ENCODE measurements around the gene TMBIM6.

The TMBIM6 gene

GRCh38 chr12:49748306-49748705, 6.9 kb downstream of the TMBIM6 start:
- Histone ChIP-seq H3K79me1 (ENCODE audit: low read length) (no peaks in the 10 kb centered on the region), H2BK12ac (ENCODE audit: low read length) (no peak overlapping the region), H3K4me1 (ENCODE audit: control insufficient read depth in 1 of 2, insufficient read depth in 2 of 2, low read length in 2 of 2) (peaks cover 2 to 5% of the 10 kb centered on the region in 2 experiments), H3K79me2 (ENCODE audit: control insufficient read depth, insufficient read depth, low read length, poor library complexity) (peaks cover 21% of the 10 kb centered on the region), H3K9ac (ENCODE audit: low read length) (no peak overlapping the region), H3K23ac (ENCODE audit: low read length) (no peak overlapping the region), H2AK5ac (ENCODE audit: low read length) (no peak overlapping the region), H3K4me3 (ENCODE audit: low read depth, low read length) (no peak overlapping the region), H4K12ac (ENCODE audit: low read depth, low read length) (no peak overlapping the region), H3K36me3 (ENCODE audit: control insufficient read depth in 1 of 2, insufficient read depth in 2 of 2, low read length in 2 of 2) (peaks cover 6 to 9% of the 10 kb centered on the region in 2 experiments), H4K91ac (ENCODE audit: low read depth, low read length) (no peak overlapping the region), H2BK5ac (ENCODE audit: low read depth, low read length, poor library complexity) (no peak overlapping the region), H2BK120ac (ENCODE audit: insufficient read depth, low read length, poor library complexity) (no peak overlapping the region), H3K27ac (ENCODE audit: low read depth, low read length) (no peak overlapping the region), H3K14ac (ENCODE audit: low read length) (no peak overlapping the region), H4K8ac (ENCODE audit: low read depth, low read length) (no peak overlapping the region), H3K4ac (ENCODE audit: low read depth, low read length) (peak overlapping the region; percentile 22), H3K18ac (ENCODE audit: low read length) (no peak overlapping the region), H3K4me2 (ENCODE audit: low read length) (no peak overlapping the region), H2AFZ (ENCODE audit: insufficient read depth, low read length, poor library complexity) (no peak overlapping the region), H3K27me3 (ENCODE audit: insufficient read depth, low read length) (no peaks in the 10 kb centered on the region), H3K9me3 (ENCODE audit: insufficient read depth, low read depth, low read length) (no peaks in the 10 kb centered on the region)
- no CpG with 5 or more reads among the region's 1 CpG for WGBS (ENCODE audit: extremely low coverage, insufficient coverage, insufficient read length)
- peak in 1 of 2 donors; percentile 54 for DNase-seq

DNA sequence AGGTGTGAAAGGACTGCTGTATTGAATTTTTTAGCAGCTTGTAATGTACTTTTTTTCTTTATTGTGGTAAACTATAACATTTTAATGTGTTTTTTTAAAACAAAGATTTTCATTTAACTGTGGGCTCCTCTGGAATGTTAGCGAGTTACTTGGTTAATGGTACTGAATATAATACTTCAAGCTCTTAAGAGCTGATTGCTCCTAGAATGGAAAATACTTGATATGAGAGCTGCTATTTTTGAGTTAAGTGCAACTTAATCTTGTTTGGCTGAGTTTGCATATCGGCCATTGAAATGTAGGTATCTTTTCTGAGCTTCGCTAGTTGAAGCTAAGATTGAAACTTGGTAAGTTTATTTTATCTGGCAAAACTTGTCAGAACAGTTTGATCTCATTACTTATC, 7.4 kb downstream of the TMBIM6 start:
- H3K4me1 ChIP-seq (ENCODE audit: control insufficient read depth in 1 of 2, insufficient read depth in 2 of 2, low read length in 2 of 2), result peaks cover 2 to 5% of the 10 kb centered on the region in 2 experiments
- H3K27me3 ChIP-seq (ENCODE audit: insufficient read depth, low read length), result no peaks in the 10 kb centered on the region
- WGBS (ENCODE audit: extremely low coverage, insufficient coverage, insufficient read length), result no CpG with 5 or more reads among the region's 3 CpGs
- H4K91ac ChIP-seq (ENCODE audit: low read depth, low read length), result no peak overlapping the region
- H3K27ac ChIP-seq (ENCODE audit: low read depth, low read length), result no peak overlapping the region
- peak overlapping the region; percentile 92 for H3K4ac ChIP-seq (ENCODE audit: low read depth, low read length)
- H3K4me2 ChIP-seq (ENCODE audit: low read length), result no peak overlapping the region
- H3K4me3 ChIP-seq (ENCODE audit: low read depth, low read length), result no peak overlapping the region
- H2AFZ ChIP-seq (ENCODE audit: insufficient read depth, low read length, poor library complexity), result no peak overlapping the region
- no peak overlapping the region for H2BK12ac ChIP-seq (ENCODE audit: low read length)
- H2BK120ac ChIP-seq (ENCODE audit: insufficient read depth, low read length, poor library complexity), result no peak overlapping the region
- peaks cover 9 to 10% of the 10 kb centered on the region in 2 experiments for H3K36me3 ChIP-seq (ENCODE audit: control insufficient read depth in 1 of 2, insufficient read depth in 2 of 2, low read length in 2 of 2)
- H3K79me2 ChIP-seq (ENCODE audit: control insufficient read depth, insufficient read depth, low read length, poor library complexity), result peaks cover 20% of the 10 kb centered on the region
- no peak overlapping the region for H2BK5ac ChIP-seq (ENCODE audit: low read depth, low read length, poor library complexity)
- H3K9me3 ChIP-seq (ENCODE audit: insufficient read depth, low read depth, low read length), result no peaks in the 10 kb centered on the region
- H2AK5ac ChIP-seq (ENCODE audit: low read length), result no peak overlapping the region
- H3K23ac ChIP-seq (ENCODE audit: low read length), result no peak overlapping the region
- no peak overlapping the region for H3K9ac ChIP-seq (ENCODE audit: low read length)
- no peak overlapping the region for H4K8ac ChIP-seq (ENCODE audit: low read depth, low read length)
- H3K79me1 ChIP-seq (ENCODE audit: low read length), result no peaks in the 10 kb centered on the region
- DNase-seq, result no peak
- no peak overlapping the region for H4K12ac ChIP-seq (ENCODE audit: low read depth, low read length)
- H3K14ac ChIP-seq (ENCODE audit: low read length), result no peak overlapping the region
- H3K18ac ChIP-seq (ENCODE audit: low read length), result no peak overlapping the region

- Histone ChIP-seq H3K27ac (ENCODE audit: low read depth, low read length) (no peak overlapping the region), H3K79me2 (ENCODE audit: control insufficient read depth, insufficient read depth, low read length, poor library complexity) (peaks cover 15% of the 10 kb centered on the region), H4K91ac (ENCODE audit: low read depth, low read length) (no peak overlapping the region), H3K14ac (ENCODE audit: low read length) (no peak overlapping the region), H4K12ac (ENCODE audit: low read depth, low read length) (no peak overlapping the region), H3K27me3 (ENCODE audit: insufficient read depth, low read length) (no peaks in the 10 kb centered on the region), H3K4me2 (ENCODE audit: low read length) (no peak overlapping the region), H2BK120ac (ENCODE audit: insufficient read depth, low read length, poor library complexity) (no peak overlapping the region), H3K79me1 (ENCODE audit: low read length) (no peaks in the 10 kb centered on the region), H3K9me3 (ENCODE audit: insufficient read depth, low read depth, low read length) (no peaks in the 10 kb centered on the region), H3K4me3 (ENCODE audit: low read depth, low read length) (no peak overlapping the region), H2AFZ (ENCODE audit: insufficient read depth, low read length, poor library complexity) (no peak overlapping the region), H3K18ac (ENCODE audit: low read length) (no peak overlapping the region), H3K4ac (ENCODE audit: low read depth, low read length) (peak overlapping the region; percentile 94), H3K4me1 (ENCODE audit: control insufficient read depth in 1 of 2, insufficient read depth in 2 of 2, low read length in 2 of 2) (no peaks in the 10 kb centered on the region), H3K36me3 (ENCODE audit: control insufficient read depth in 1 of 2, insufficient read depth in 2 of 2, low read length in 2 of 2) (peaks cover 14 to 17% of the 10 kb centered on the region in 2 experiments), H2BK12ac (ENCODE audit: low read length) (no peak overlapping the region), H4K8ac (ENCODE audit: low read depth, low read length) (no peak overlapping the region), H2BK5ac (ENCODE audit: low read depth, low read length, poor library complexity) (no peak overlapping the region), H3K23ac (ENCODE audit: low read length) (no peak overlapping the region), H2AK5ac (ENCODE audit: low read length) (no peak overlapping the region), H3K9ac (ENCODE audit: low read length) (no peak overlapping the region)
- DNase-seq, result peak in 1 of 2 donors; percentile 33
- WGBS (ENCODE audit: extremely low coverage, insufficient coverage, insufficient read length), result no CpG with 5 or more reads among the region's 8 CpGs
Observed at GRCh38 chr12:49750027-49750995, 9.0 kb downstream of the TMBIM6 start.

- Histone ChIP-seq H3K27ac (ENCODE audit: low read depth, low read length) (no peak overlapping the region), H3K36me3 (ENCODE audit: control insufficient read depth in 1 of 2, insufficient read depth in 2 of 2, low read length in 2 of 2) (peaks cover 18 to 23% of the 10 kb centered on the region in 2 experiments), H4K91ac (ENCODE audit: low read depth, low read length) (no peak overlapping the region), H2AK5ac (ENCODE audit: low read length) (no peak overlapping the region), H3K23ac (ENCODE audit: low read length) (no peak overlapping the region), H3K18ac (ENCODE audit: low read length) (no peak overlapping the region), H4K8ac (ENCODE audit: low read depth, low read length) (no peak overlapping the region), H3K4me2 (ENCODE audit: low read length) (no peak overlapping the region), H2AFZ (ENCODE audit: insufficient read depth, low read length, poor library complexity) (no peak overlapping the region), H3K4ac (ENCODE audit: low read depth, low read length) (peak overlapping the region; percentile 94), H3K79me2 (ENCODE audit: control insufficient read depth, insufficient read depth, low read length, poor library complexity) (peaks cover 15% of the 10 kb centered on the region), H2BK5ac (ENCODE audit: low read depth, low read length, poor library complexity) (no peak overlapping the region), H3K9ac (ENCODE audit: low read length) (no peak overlapping the region), H2BK120ac (ENCODE audit: insufficient read depth, low read length, poor library complexity) (no peak overlapping the region), H3K27me3 (ENCODE audit: insufficient read depth, low read length) (no peaks in the 10 kb centered on the region), H3K79me1 (ENCODE audit: low read length) (no peaks in the 10 kb centered on the region), H3K4me3 (ENCODE audit: low read depth, low read length) (no peak overlapping the region), H3K4me1 (ENCODE audit: control insufficient read depth in 1 of 2, insufficient read depth in 2 of 2, low read length in 2 of 2) (no peaks in the 10 kb centered on the region), H3K14ac (ENCODE audit: low read length) (no peak overlapping the region), H4K12ac (ENCODE audit: low read depth, low read length) (no peak overlapping the region), H3K9me3 (ENCODE audit: insufficient read depth, low read depth, low read length) (no peaks in the 10 kb centered on the region), H2BK12ac (ENCODE audit: low read length) (no peak overlapping the region)
- DNase-seq, result no peak
- WGBS (ENCODE audit: extremely low coverage, insufficient coverage, insufficient read length), result no CpG with 5 or more reads among the region's 1 CpG
Observed at GRCh38 chr12:49750996-49751393, 9.6 kb downstream of the TMBIM6 start.

Measured in trophoblast cell (in vitro differentiated cells and primary cell).